GM18502 (cell line): Measurements from ENCODE around the gene SMIM35.

Experiments used
- ATAC-seq: cut with Tn5 transposase; IDR thresholded peaks from one replicate; pipeline ENCODE4 v1.9.1; 2021; ENCODE audit warnings: mild to moderate bottlenecking; ENCODE audit not compliant: unreplicated experiment, poor library complexity

The SMIM35 gene

GRCh38 chr11:118086913-118087768 lies at the start of gene SMIM35:
Gene SMIM35 (minus strand): TSS chr11:118086963. CDS start chr11:118086757, 206 bp downstream.
- ATAC-seq, result no peak

GRCh38 chr11:118136341-118136740 lies 49.6 kb upstream of the SMIM35 start:
- ATAC-seq, result no peak

GRCh38 chr11:118135796-118136165 lies 49.0 kb upstream of the SMIM35 start:
- ATAC-seq, result no peak

DNA sequence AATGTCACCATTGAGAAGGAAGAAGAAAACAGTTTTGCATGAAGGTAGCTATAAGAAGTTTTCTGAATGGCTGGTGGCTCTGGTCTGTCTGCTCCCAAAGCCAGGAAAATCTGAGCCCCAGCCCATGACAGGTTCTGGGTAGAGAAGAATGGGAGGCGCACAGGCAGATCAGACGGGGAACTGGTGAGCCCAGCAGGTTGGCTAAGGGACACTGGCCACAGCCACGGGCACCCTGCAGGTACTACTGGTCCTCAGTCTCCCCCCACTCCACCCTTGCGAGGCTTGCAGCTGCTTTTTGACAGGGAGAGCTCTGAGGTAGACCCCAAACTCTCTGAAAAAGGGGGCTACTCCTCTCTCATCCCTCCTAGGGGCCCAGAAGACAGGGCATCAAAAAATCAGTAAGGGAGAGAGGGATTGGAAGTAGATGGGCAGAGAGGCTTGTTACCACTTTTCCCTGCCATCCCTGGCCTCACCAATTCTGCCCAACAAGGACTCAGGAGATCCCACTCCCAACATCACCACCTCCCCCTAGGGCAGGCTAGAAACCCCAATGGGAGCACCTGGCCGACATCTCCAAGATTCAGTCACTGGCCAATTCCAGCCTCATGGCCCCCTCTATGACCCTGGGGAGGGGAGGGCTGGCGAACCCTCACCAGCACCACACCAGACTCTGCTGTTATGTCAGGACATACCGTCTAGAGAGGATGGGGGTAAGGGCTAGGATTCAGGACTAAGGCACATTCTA lies 48.5 kb upstream of the SMIM35 start:
- ATAC-seq, result no peak

DNA sequence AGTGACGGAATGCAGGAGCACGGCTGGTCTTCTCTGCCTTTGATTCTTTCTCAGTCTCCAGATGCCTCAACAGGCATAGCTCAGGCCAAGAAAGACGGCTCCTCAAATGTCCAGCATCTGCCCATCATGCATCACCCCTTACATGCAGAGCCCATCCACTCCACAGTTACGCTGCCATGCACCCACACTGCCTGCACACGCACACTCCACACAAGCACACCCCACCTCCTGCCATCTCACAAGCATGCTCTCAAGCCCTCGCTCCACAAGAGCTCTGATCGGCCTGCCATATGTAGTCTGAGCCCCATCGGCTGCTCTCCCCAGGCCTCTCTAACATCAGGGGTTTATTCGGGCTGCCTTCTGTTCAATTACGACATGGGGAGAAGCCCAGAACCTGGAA lies 47.1 kb upstream of the SMIM35 start:
- ATAC-seq, result no peak

DNA sequence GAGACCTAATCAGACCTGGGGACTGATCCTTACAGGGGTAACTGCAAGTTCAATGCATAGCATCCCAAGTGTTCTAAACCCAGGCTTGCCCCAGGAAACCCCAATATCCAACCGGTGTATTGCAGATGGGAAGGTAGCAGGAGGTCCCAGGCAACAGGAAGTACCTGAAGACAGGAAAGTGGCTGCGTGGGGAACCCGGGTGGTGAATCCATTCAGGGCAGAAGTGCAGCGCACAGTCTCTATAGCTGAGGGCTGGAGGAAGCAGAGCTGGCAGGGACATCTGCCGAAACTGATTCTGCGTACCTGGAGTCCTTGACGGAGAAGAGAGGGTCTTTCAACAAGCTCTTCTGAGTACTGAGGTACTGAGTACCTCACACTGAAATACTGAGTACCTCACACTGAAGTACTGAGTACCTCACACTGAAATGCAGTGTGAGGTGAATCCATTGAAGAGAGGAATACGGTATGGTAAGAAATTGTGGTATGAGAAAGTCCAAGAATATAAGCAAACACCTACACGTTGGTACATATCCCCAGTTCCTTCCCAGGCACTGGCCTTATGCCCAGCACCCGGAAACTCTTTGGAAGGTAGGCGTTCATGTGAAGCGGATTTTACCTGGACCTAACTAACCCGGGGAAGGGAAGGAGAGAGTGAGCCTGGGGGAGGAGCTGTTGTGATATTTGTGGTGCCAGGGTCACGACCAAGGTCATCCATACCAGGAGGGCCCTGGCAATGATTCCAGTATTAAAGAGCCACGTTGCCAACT lies 45.8 kb upstream of the SMIM35 start:
- ATAC-seq, result no peak

DNA sequence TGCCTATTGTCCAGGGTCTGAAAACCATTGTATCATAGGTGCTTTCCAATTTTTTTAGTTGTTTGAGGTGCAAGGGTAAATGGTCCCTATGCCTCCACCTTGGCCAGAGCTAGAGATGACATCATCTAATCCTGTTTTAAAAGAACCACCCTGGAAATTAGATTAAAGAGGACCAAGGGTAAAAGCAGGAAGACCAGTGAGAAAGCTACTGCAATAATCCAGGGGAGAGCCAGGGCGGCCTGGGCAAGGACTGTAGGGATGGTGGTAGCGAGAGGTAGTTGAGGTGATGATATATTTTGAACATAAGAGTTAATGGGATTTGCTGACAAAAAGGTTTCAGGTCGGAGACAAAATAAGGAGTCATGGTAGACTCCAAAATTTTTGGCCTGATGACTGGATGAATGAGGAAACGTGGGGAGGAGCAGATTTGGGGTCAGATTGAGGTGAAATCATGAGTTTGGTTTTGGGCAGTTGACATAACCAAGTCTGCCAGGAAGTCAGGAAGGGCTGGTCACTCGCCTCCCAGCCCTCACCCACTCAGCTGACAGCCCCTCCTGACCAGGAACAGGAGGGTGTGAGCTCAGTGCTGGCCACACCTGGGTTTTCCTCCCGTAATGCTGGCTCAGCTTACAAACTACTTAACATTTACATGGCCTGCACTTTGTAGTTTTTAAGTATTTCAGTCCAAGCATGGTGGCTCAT lies 42.9 kb upstream of the SMIM35 start:
- no peak for ATAC-seq

DNA sequence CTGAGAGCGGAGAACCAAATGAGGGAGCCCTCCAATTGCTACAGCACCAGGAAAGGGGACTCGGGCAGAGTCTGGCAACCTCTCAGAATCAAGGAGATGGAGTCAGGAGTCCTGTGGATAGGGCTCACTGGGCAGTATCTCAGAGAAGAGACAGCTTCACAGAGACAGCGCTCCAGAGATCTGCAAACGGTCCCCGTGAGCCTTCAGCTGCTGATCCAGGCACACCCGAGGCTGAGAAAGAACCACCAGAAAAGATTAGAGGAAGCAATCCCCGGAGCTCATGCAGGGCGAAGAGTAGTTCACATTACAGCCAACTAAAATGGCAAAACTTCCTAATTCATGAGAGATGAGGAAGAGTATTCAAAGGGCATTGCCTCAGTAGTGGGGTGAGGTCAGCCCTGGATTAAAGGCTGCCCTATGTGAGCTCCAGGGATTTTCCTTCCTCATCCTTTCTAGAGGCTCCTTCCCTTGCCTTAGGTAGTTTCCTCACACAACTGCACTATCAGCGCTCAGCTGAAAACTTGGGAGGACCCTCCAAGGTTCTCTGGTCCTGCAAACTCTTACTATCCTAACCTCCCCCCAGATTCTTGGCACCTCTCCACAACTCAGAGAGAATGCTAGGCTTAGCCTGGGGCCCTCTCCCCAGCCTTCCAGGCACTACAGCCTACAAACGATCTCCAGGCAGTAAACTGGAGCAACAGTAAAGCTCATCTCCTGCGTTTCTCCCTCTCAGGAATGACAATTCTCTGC lies 42.1 kb upstream of the SMIM35 start:
- no peak for ATAC-seq

DNA sequence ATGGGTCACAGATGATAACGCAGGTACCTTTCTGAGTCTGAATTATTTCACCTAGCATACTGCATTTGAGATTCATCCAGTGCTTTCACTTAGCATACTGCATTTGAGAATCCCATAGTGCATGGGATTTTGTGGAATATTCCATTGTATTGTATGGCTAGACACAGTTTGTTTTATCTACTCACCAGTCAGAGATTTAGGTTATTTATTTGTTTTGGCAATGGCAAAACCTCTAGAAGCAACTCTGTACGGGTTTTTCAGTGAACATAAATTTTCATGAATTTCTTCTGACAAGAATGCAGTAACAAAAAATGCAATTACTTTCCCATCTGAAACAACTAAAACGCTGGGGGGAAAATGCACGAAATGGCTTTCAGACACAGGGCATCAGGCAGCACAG lies 41.5 kb upstream of the SMIM35 start:
- ATAC-seq, result no peak

GRCh38 chr11:118126082-118126838 lies 39.5 kb upstream of the SMIM35 start:
- no peak for ATAC-seq

GRCh38 chr11:118124929-118125535 lies 38.3 kb upstream of the SMIM35 start:
- no peak for ATAC-seq

GRCh38 chr11:118120793-118121192 lies 34.0 kb upstream of the SMIM35 start:
- no peak for ATAC-seq

DNA sequence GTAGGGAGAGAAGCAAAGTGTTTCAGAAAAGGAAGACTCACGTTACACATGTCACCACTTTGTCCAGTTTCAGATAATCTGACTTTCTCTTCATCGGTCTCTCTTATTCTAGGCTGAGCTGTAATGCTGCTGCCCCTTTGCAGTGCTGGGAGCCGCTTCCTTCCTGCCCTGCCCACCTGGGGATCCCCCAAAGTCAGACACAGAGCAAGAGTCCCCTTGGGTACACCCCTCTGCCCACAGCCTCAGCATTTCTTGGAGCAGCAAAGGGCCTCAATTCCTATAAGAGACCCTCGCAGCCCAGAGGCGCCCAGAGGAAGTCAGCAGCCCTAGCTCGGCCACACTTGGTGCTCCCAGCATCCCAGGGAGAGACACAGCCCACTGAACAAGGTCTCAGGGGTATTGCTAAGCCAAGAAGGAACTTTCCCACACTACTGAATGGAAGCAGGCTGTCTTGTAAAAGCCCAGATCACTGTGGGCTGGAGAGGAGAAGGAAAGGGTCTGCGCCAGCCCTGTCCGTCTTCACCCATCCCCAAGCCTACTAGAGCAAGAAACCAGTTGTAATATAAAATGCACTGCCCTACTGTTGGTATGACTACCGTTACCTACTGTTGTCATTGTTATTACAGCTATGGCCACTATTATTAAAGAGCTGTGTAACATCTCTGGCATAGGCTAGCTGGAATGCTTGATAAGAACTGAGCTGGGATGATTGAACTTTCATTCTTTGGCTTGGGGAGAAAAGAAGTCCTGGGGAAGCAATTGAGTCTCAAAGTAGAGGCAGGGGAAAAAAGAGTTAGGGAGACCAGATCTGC lies 31.2 kb upstream of the SMIM35 start:
- ATAC-seq, result no peak

DNA sequence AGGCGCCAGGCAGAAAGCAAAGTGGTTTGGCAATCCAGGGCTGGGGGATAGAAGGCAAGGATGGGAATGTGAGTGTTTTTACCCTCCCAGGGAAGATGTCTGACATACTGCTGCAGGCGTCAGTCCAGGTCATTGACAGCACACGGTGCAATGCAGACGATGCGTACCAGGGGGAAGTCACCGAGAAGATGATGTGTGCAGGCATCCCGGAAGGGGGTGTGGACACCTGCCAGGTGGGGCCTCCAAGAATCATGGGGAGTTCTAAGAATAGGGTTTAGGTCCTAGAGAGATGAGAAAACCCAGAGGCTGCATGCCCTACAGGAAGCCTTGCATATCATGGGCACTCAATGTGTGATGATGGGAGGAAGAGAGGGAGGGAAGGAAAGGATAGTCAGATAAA lies 28.3 kb upstream of the SMIM35 start:
- ATAC-seq, result no peak

DNA sequence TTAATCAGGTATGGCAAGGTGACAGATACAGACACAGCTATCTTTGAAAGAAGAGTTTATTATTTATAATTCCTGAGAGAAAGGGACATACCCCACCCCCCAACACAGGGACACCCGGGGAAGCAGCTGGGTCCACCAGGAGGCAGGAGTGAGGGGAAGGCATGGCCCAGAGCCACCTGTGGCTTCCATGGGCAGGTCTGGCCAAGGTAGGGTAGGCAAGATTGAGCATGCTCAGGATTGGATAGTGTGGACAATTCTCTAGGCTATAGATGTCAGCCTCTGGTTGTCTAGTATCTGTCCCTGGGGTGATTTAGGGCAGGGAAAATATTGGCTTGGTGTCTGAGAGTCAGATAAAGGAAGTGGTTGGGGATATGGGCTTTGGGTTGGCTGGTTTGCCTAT lies 27.5 kb upstream of the SMIM35 start:
- no peak for ATAC-seq

DNA sequence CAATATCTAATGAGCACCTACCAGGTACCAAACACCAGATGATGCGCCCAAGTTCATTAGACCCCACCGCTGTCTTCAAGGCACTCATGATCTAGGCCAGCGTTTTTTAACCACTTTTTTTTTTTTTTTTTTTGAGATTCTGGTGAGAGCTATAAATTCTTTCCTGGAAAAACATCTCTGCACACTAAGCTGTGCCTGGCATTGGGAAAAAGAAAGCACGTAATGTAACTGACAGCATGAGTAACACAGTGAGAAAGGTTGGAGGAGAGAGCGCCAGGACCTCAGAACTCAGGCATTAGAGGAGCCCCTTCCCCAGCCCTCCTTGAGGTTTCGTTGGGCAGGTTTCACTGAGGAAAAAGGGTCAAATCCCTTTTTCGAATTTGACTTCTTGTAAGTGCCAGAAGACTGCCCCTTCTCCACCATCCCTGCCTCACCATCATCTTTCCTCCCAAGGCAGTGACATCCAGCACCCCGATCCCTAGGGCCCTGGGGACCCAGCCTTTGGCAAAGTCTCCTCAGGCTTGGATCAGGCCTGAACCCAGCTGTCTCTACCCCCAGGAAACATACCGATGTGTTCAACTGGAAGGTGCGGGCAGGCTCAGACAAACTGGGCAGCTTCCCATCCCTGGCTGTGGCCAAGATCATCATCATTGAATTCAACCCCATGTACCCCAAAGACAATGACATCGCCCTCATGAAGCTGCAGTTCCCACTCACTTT lies 26.1 kb upstream of the SMIM35 start:
- no peak for ATAC-seq

- ATAC-seq, result no peak
These were observed 24.9 kb upstream of the SMIM35 start for GRCh38 chr11:118111744-118112035.
